H1 (cell line): Measurements from ENCODE around the gene GAK.

Experiments
- ASH2L ChIP-seq: fragments of 200-600, 300-600 bp; sonication (generic); IDR thresholded peaks from one replicate; pipeline ENCODE4 v1.7.1; 2017; ENCODE audit warnings: low read length
- EGR1 ChIP-seq: IDR thresholded peaks from 2 replicates; pipeline ENCODE4 v1.6.1; 2011; ENCODE audit warnings: low read depth, low read length, borderline replicate concordance
- EP300 ChIP-seq, 2 experiments: IDR thresholded peaks; 1 replicate in 1 of 2; 2 replicates in 1 of 2; pipeline ENCODE4 v1.6.1; 2011 to 2012; ENCODE audit warnings: low read depth in 2 of 2, low read length in 2 of 2, mild to moderate bottlenecking in 2 of 2, borderline replicate concordance in 1 of 2, inconsistent platforms in 1 of 2, moderate library complexity in 1 of 2
- GTF2F1 ChIP-seq: IDR thresholded peaks from 2 replicates; pipeline ENCODE4 v1.6.1; 2012; ENCODE audit warnings: low read depth, low read length, improper control_type of control experiment, borderline replicate concordance
- NRF1 ChIP-seq: IDR thresholded peaks from 2 replicates; pipeline ENCODE4 v1.6.1; 2011; ENCODE audit warnings: mild to moderate bottlenecking, low read depth, low read length, improper control_type of control experiment
- POLR2A ChIP-seq, 2 experiments: IDR thresholded peaks; 1 replicate in 1 of 2; 2 replicates in 1 of 2; pipeline ENCODE4 v1.6.1; 2011; ENCODE audit warnings: low read depth in 2 of 2, low read length in 2 of 2, mild to moderate bottlenecking in 2 of 2; ENCODE audit errors: control extremely low read depth in 1 of 2
- POLR2AphosphoS5 ChIP-seq: IDR thresholded peaks from 2 replicates; pipeline ENCODE4 v1.6.1; 2011; ENCODE audit warnings: low read depth, low read length
- RFX5 ChIP-seq: IDR thresholded peaks from 2 replicates; pipeline ENCODE4 v1.6.1; 2011; ENCODE audit warnings: low read depth, low read length, improper control_type of control experiment, borderline replicate concordance
- TAF7 ChIP-seq: optimal IDR thresholded peaks from 2 replicates; pipeline ENCODE3; 2011; ENCODE audit warnings: low read depth, mild to moderate bottlenecking, inconsistent platforms, low read length, moderate library complexity, borderline replicate concordance
- ZNF274 ChIP-seq: IDR thresholded peaks from 2 replicates; pipeline ENCODE4 v1.7.0; 2012; ENCODE audit warnings: low read length, borderline replicate concordance; ENCODE audit errors: extremely low read depth
- TF ChIP-seq, protein P1 (sequence below), 3 experiments: IDR thresholded peaks; 1 replicate in 2 of 3; 2 replicates in 1 of 3; pipeline versions ENCODE4 v1.5.1 to v1.6.1; 2011; ENCODE audit warnings: low read length in 3 of 3, mild to moderate bottlenecking in 3 of 3, inconsistent platforms in 2 of 3, low read depth in 1 of 3, moderate library complexity in 1 of 3; ENCODE audit not compliant: insufficient read depth in 1 of 3; ENCODE audit errors: control extremely low read depth in 1 of 3

- TF ChIP-seq, protein P1, sequence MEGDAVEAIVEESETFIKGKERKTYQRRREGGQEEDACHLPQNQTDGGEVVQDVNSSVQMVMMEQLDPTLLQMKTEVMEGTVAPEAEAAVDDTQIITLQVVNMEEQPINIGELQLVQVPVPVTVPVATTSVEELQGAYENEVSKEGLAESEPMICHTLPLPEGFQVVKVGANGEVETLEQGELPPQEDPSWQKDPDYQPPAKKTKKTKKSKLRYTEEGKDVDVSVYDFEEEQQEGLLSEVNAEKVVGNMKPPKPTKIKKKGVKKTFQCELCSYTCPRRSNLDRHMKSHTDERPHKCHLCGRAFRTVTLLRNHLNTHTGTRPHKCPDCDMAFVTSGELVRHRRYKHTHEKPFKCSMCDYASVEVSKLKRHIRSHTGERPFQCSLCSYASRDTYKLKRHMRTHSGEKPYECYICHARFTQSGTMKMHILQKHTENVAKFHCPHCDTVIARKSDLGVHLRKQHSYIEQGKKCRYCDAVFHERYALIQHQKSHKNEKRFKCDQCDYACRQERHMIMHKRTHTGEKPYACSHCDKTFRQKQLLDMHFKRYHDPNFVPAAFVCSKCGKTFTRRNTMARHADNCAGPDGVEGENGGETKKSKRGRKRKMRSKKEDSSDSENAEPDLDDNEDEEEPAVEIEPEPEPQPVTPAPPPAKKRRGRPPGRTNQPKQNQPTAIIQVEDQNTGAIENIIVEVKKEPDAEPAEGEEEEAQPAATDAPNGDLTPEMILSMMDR (IDR thresholded peaks at IDR 0.05; ENCODE audit: control extremely low read depth in 1 of 3, insufficient read depth in 1 of 3, low read depth in 1 of 3, low read length in 3 of 3), result no peak
- TF ChIP-seq POLR2AphosphoS5 (no peak), POLR2A (IDR thresholded peaks at IDR 0.05; ENCODE audit: control extremely low read depth in 1 of 2, low read depth in 2 of 2, low read length in 2 of 2) (no peak), ASH2L (no peak), ZNF274 (no peak), TAF7 (no peak), EP300 (IDR thresholded peaks at IDR 0.05; ENCODE audit: borderline replicate concordance in 1 of 2, low read depth in 2 of 2, low read length in 2 of 2) (no peak), RFX5 (no peak), GTF2F1 (no peak), NRF1 (no peak), EGR1 (no peak)
Measured at GRCh38 chr4:929096-929765, 2.9 kb downstream of the GAK start.
